ENCODE data around the gene UTY.

The UTY gene
- 14.1 to 69.8 (median 36.0) reads per million in 18 experiments for total RNA-seq

- peak; percentile 93 to 95 for DNase-seq
These were observed at the start of gene UTY for GRCh38 chrY:13479828-13480227. UTY (minus strand) TSS chrY:13480033; CDS start chrY:13479665, 368 bp downstream.

- DNase-seq: no peak
These were observed 40.6 kb upstream of the UTY start for GRCh38 chrY:13520474-13520873.

- DNase-seq: no peak
These were observed 21.4 kb upstream of the UTY start for GRCh38 chrY:13501215-13501614.

- DNase-seq: no peak
These were observed 13.9 kb upstream of the UTY start for GRCh38 chrY:13493737-13494136.

- DNase-seq: no peak
These were observed 12.6 kb upstream of the UTY start for GRCh38 chrY:13492408-13492807.

GRCh38 chrY:13488738-13489137 is 8.9 kb upstream of the UTY start:
- no peak for DNase-seq

GRCh38 chrY:13479121-13479711 is 617 bp downstream of the UTY start:
- peak; percentile 34 to 47 for DNase-seq

GRCh38 chrY:13478126-13478785 is 1.6 kb downstream of the UTY start:
- peak; percentile 76 to 86 for DNase-seq

- no peak for DNase-seq
These were observed 4.8 kb downstream of the UTY start for GRCh38 chrY:13474997-13475396.

GRCh38 chrY:13451572-13451971 is 28.3 kb downstream of the UTY start:
- DNase-seq: no peak

GRCh38 chrY:13450596-13451130 is 29.2 kb downstream of the UTY start:
- no peak for DNase-seq

- DNase-seq: no peak
These were observed 34.3 kb downstream of the UTY start for GRCh38 chrY:13445566-13445965.

GRCh38 chrY:13443146-13443545 is 36.7 kb downstream of the UTY start:
- no peak for DNase-seq

- no peak for DNase-seq
These were observed 39.0 kb downstream of the UTY start for GRCh38 chrY:13440811-13441210.

- DNase-seq: peak; percentile 39 to 51
These were observed 43.6 kb downstream of the UTY start for GRCh38 chrY:13435968-13436937.

- DNase-seq: no peak
These were observed 44.4 kb downstream of the UTY start for GRCh38 chrY:13435206-13435967.

GRCh38 chrY:13432293-13433025 is 47.4 kb downstream of the UTY start:
- DNase-seq: no peak

GRCh38 chrY:13429551-13429950 is 50.3 kb downstream of the UTY start:
- no peak for DNase-seq

- DNase-seq: no peak
These were observed 56.5 kb downstream of the UTY start for GRCh38 chrY:13423281-13423732.

GRCh38 chrY:13416869-13417661 is 62.8 kb downstream of the UTY start:
- DNase-seq: no peak

GRCh38 chrY:13415556-13415955 is 64.3 kb downstream of the UTY start:
- DNase-seq: no peak
